ENCODE data around the gene BCO2.
A peak's percentile ranks its signal among the peaks of the same experiment; 100 is the strongest.

BCO2 gene, protein sequence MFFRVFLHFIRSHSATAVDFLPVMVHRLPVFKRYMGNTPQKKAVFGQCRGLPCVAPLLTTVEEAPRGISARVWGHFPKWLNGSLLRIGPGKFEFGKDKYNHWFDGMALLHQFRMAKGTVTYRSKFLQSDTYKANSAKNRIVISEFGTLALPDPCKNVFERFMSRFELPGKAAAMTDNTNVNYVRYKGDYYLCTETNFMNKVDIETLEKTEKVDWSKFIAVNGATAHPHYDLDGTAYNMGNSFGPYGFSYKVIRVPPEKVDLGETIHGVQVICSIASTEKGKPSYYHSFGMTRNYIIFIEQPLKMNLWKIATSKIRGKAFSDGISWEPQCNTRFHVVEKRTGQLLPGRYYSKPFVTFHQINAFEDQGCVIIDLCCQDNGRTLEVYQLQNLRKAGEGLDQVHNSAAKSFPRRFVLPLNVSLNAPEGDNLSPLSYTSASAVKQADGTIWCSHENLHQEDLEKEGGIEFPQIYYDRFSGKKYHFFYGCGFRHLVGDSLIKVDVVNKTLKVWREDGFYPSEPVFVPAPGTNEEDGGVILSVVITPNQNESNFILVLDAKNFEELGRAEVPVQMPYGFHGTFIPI

DNA sequence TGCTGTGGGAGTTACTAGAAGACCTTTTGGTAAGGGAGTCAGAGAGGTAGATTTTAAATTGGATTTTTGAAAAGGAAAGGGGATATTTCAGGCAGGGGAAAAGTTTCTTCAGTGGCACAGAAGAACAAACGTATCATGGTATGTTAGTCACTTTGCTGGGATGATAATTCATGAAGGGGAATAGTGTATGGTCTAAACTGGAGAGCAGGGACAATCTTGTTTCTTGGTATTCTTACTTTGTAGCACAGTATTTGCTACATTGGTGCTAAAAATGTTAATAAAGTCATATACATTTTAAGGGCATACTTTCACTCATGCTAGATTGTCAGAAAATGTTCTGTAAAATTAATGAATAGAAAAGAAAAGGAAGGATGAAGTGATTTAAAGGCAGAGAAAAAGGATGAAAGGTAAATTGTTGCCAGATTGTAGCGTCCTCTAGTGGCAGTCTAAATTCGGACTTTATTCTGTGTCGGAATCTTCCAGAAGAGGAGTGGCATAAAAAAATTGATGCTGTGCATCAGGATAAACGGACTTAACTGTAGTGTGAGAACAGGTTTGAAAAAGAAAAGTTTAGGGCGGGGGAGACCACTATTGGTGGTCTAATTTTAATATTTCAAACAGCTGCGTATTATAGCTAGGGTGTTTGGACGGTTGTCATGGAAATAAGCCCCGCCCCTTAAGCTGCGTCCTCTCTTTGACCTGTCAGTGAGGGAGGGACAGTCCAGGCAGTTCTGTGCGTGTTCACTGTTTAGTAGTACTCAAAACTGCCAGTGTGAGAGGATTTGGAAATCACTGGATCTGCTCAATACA lies at the start of gene BCO2:
Gene BCO2, plus strand, starts transcription at position 724 of the 810 bp plus-strand sequence. CDS start 90 bp downstream, outside the sequence.
- Mint-ChIP-seq H3K36me3 (ENCODE audit: low read depth) (no peaks in the 10 kb centered on the region), H3K9me3 (no peaks in the 10 kb centered on the region)

DNA sequence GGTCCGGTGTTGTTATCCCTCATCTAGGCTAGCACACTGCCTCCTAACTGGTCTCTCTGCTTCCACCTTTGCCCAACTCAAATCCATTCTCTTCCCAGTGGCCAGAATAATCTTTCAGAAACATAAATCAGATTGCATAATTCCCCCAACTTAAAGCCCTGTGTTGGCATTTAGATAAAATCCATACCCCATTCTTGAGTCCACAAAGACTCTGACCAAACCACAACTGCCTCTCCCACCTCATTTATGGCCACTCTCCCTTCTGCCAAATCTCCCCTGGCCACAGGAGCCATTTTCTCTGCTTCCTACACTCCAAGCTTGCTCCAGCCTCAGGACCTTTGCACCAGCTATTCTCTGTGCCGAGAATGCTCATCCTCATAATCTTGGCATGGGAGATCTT lies 48.3 kb upstream of the BCO2 start:
- Mint-ChIP-seq H3K4me1 (peaks cover 3% of the 10 kb centered on the region), H3K36me3 (ENCODE audit: low read depth) (no peaks in the 10 kb centered on the region), H3K27ac (no peak overlapping the region), H3K4me3 (no peak overlapping the region), H3K27me3 (no peaks in the 10 kb centered on the region), H3K9me3 (no peaks in the 10 kb centered on the region)
- DNase-seq (no peak), ATAC-seq (no peak)

More for the DNA sequence above, at the start of gene BCO2:
- peaks cover 23% of the 10 kb centered on the region for H3K4me1 Mint-ChIP-seq
- peak within 1 kb of the TSS; percentile 50 for H3K4me3 Mint-ChIP-seq
- DNase-seq (peak; percentile 57), ATAC-seq (peak; percentile 80)
- peaks cover 29% of the 10 kb centered on the region for H3K27me3 Mint-ChIP-seq
- H3K27ac Mint-ChIP-seq: no peak within 1 kb of the TSS

DNA sequence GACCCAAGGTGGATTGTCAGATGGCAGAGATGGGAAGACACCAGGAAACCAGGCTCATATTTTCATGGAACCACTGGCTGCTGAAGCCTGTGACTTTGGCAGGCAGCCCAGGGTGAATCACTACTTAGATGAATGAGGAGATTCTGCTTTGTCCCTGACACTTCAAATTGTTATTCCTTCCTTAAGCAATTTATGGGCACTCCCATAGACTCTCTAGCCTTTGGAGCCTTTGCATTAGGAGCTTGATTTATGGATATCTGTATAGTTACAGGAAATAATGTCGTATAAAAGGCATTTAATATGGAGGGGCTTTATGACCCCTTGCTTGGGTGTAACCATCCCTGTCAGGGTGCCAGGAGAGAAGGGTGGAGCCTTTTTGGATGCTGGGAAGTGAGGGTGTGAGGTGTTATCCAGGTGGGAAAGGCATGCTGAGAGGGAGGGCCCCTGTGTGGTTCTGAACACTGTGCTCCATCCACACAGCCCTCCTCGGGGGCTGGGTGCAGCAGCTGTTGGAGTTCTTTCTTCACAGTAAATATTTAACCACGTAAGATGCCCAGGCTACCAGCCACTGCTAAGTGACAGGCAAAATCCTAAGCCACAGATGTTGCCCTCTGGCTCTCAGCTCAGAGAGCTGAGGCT lies 46.7 kb upstream of the BCO2 start:
- Mint-ChIP-seq H3K9me3 (no peaks in the 10 kb centered on the region), H3K27ac (no peak overlapping the region), H3K4me1 (peaks cover 2% of the 10 kb centered on the region), H3K27me3 (no peaks in the 10 kb centered on the region), H3K36me3 (ENCODE audit: low read depth) (no peaks in the 10 kb centered on the region), H3K4me3 (no peak overlapping the region)
- no peak for DNase-seq
- no peak for ATAC-seq

DNA sequence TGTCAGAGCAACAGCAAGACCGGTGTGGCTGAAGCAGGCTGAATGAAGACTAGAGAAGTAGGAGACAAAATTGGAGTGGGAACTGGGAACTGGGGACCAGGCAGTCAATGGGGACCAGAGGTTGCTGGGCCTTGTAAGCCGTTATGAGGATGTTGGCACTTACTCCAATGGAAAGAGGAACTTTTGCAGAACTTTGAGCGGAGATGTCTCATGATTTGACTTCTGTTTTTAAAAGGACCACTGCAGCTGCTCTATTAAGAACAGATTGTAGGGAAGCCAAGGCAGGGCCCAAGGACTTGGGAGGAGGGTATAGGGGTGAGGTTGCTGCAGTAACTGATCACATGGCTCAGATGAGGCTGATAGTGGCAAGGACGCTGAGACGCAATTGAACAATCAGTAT lies 45.7 kb upstream of the BCO2 start:
- H3K27ac Mint-ChIP-seq: no peak overlapping the region
- ATAC-seq (no peak), DNase-seq (no peak)

DNA sequence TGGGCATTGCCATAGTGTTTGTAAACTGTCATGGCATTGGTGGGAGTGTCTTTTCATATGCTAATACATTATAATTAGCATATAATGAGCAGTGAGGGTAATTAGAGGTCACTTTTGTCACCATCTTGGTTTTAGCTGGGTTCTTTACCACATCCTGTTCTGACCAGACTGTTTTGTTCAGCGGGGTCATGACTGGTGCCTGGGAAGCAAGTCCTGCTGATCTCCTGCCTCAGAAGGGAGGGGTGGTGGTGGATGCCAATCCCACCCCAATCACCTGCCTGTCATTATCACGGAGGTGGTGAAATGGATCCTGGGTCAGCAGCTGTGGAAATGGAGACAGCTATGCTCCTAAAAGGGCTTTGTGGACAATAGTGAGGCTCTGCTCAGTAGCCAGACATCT lies 42.6 kb upstream of the BCO2 start:
- Mint-ChIP-seq H3K9me3 (no peaks in the 10 kb centered on the region), H3K36me3 (ENCODE audit: low read depth) (peaks cover 1% of the 10 kb centered on the region), H3K27me3 (no peaks in the 10 kb centered on the region), H3K4me1 (peaks cover 2% of the 10 kb centered on the region), H3K4me3 (no peak overlapping the region), H3K27ac (no peak overlapping the region)
- DNase-seq (no peak), ATAC-seq (no peak)

More for the DNA sequence above, 45.7 kb upstream of the BCO2 start:
- no peak overlapping the region for H3K4me3 Mint-ChIP-seq
- peaks cover 1% of the 10 kb centered on the region for H3K36me3 Mint-ChIP-seq (ENCODE audit: low read depth)
- no peaks in the 10 kb centered on the region for H3K9me3 Mint-ChIP-seq
- peaks cover 2% of the 10 kb centered on the region for H3K4me1 Mint-ChIP-seq
- no peaks in the 10 kb centered on the region for H3K27me3 Mint-ChIP-seq

DNA sequence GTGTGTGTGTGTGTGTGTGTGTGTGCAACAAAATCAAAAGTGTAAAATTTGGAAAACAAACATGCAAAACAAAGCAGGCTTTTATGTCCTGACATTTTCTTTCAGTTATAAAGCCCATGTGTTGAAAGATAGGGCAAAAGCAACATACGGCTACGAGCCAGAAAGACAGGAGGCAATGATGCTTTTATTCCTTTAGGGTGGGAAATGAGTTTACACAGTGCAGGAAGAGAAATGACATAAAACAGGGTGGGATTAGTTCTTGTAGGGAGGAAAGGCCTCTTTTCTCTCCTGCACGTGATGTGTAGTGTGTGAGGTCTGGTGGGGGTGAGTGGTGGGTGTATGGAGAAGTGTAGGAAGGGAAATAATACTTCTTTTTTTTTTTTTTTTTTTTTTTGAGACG lies 40.8 kb upstream of the BCO2 start:
- H3K27ac Mint-ChIP-seq: no peak overlapping the region
- H3K27me3 Mint-ChIP-seq: no peaks in the 10 kb centered on the region
- H3K36me3 Mint-ChIP-seq (ENCODE audit: low read depth): peaks cover 1% of the 10 kb centered on the region
- ATAC-seq (no peak), DNase-seq (no peak)
- H3K4me3 Mint-ChIP-seq: no peak overlapping the region
- peaks cover 2% of the 10 kb centered on the region for H3K4me1 Mint-ChIP-seq
- no peaks in the 10 kb centered on the region for H3K9me3 Mint-ChIP-seq

DNA sequence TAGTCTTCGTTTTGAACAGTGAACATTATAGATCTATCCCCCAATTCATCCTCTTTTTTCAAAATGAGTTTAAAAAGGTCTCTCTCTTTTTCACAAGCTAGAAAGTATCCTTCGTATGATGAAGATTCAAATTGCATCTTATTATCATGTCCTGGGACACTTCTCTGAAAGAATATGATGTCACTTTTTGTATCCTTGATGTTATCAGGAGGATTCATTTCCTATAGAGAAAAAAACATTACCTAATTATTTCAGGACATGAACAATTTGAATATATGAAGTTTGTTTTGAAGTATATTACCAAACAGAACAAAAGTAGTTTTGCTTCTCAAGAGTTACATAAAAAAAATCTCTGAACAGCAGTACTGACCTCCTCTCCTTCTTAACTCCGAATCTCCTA lies 31.7 kb upstream of the BCO2 start:
- Mint-ChIP-seq H3K27ac (no peak overlapping the region), H3K36me3 (ENCODE audit: low read depth) (peaks cover 6% of the 10 kb centered on the region), H3K4me3 (no peak overlapping the region), H3K27me3 (no peaks in the 10 kb centered on the region), H3K9me3 (peaks cover 12% of the 10 kb centered on the region), H3K4me1 (no peaks in the 10 kb centered on the region)
- ATAC-seq (no peak), DNase-seq (no peak)

DNA sequence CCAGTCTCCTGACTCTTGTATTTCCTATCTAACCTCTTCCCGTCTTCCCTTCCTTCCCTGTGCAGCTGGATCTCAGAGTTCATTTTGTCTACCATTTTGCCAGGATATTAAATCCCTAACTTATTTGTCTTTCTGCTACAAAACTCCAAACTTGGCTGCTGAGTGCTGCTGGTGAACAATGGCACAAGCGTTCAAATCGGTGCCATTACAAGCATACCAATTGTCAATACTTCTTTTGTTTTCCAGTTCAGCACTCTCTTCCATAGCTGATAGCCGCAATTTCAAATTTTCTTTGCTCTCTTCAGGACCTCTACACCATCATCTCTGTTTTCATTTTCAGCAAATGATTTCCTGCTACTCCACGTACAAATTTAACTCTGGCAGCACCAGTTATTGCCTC lies 24.8 kb upstream of the BCO2 start:
- no peak overlapping the region for H3K27ac Mint-ChIP-seq
- no peak for ATAC-seq
- H3K9me3 Mint-ChIP-seq: no peaks in the 10 kb centered on the region
- no peaks in the 10 kb centered on the region for H3K4me1 Mint-ChIP-seq
- H3K27me3 Mint-ChIP-seq: peaks cover 4% of the 10 kb centered on the region
- no peaks in the 10 kb centered on the region for H3K36me3 Mint-ChIP-seq (ENCODE audit: low read depth)
- DNase-seq: no peak
- no peak overlapping the region for H3K4me3 Mint-ChIP-seq

DNA sequence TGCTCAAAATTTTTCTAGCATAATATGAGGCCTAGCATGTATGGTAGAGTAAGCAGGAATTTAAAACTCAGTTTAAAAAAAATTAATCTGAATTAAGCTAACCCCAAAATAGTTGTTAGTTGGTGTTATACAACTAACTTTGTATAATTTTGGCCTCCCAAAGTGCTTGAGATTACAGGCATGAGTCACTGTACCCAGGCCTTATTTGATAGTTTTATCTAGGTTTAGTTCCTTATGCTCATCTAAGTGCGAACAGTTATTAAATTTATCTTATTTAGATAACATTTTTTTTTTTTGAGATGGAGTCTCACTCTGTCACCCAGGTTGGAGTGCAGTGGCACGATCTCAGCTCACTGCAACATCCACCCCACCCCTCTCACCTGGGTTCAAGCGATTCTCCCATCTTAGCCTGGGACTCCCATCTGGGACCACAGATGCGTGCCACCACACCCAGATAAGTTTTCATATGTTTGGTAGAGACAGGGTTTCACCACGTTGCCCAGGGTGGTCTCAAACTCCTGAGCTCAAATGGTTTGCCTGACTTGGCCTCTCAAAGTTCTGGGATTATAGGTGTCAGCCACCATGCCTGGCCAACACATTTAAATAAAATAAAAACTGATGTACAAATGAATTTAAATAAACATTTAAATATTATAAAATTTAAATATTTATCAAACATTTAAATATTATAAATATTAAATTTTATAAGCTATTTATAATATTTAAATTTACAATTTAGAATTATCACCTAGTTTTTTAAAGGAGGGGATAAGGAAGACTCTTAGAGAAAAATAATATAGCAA lies 19.0 kb upstream of the BCO2 start:
- no peak for ATAC-seq
- no peaks in the 10 kb centered on the region for H3K36me3 Mint-ChIP-seq (ENCODE audit: low read depth)
- peaks cover 4% of the 10 kb centered on the region for H3K27me3 Mint-ChIP-seq
- no peaks in the 10 kb centered on the region for H3K9me3 Mint-ChIP-seq
- no peak overlapping the region for H3K4me3 Mint-ChIP-seq
- H3K27ac Mint-ChIP-seq: no peak overlapping the region
- peaks cover 5% of the 10 kb centered on the region for H3K4me1 Mint-ChIP-seq
- no peak for DNase-seq

DNA sequence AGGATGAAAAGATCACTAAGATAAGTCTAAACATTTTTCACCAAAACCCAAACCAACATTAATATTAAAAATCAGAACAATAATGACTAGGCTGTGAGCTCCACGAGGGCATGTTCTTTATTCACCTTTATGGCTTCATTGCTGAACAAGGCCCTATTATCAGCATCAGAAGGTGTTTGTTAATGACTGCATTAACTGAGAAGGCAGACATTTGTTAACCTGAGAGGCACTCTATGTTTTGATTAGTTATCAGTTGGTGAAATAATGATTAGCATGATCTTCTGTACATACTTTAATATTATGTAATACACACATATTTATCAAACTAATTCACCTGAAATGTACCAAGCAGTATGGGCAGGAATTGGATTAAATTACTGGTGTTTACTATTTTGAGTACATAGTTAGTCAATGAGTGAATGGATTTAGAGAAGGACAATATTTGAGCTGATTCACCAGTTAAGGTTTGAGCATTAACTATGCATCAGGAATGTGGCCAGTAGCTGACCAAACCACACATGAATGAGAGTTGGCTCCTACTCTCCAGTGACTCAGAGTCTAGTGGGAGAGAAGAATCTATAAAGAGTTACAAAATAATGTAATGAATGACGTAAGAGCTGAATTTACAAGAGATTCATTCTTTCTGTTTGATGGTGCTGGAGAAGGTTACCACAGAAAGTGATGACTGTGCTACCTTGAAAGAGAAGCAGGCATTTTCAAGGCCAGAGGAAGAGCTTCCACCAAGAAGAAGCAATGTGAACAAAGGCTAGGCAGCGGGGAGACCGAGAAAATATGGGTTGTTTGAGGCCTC lies 18.2 kb upstream of the BCO2 start:
- Mint-ChIP-seq H3K27ac (no peak overlapping the region), H3K9me3 (no peaks in the 10 kb centered on the region), H3K4me3 (no peak overlapping the region), H3K27me3 (peaks cover 7% of the 10 kb centered on the region), H3K4me1 (peaks cover 5% of the 10 kb centered on the region), H3K36me3 (ENCODE audit: low read depth) (no peaks in the 10 kb centered on the region)
- ATAC-seq: peak; percentile 84
- DNase-seq: no peak

DNA sequence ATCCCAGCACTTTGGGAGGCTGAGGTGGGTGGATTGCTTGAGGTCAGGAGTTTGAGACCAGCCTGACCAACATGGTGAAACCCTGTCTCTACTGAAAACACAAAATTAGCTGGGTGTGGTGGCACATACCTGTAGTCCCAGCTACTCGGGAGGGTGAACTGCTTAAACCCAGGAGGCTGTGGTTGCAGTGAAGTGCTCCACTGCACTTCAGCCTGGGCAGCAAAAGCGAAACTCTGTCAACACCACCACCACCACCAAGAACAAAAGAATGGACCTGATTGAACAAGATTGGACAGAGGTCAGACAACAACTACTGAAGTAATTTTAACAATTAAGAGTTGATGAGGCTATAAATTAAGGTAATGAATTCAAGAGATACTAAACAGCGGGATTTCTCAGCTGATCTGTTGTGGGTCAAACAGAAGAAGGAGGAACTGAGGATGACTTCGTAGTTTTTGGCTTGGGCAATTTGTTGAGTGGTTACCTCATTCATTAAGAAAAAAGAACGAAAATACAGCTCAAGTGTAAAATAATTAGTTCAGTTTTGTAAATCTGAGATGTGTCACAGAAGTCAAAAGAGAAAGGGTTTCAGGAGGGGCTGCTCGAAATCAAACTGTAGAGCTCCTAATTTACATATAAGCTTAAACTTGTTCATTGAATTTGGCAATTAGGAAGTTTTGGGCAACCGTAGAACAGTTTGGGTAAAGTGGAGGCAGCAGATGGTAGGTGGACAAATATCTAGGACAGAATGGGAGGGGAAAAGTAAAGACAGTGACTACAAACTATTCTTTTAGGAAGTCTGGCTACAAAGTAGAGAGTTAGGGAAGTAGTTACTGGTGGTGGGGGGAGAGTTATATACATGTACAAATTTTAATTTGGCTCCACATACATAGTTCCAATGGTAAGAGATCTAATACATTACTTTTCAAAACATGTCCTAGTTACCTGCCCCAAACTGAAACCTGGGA lies 15.9 kb upstream of the BCO2 start:
- no peak overlapping the region for H3K4me3 Mint-ChIP-seq
- H3K9me3 Mint-ChIP-seq: no peaks in the 10 kb centered on the region
- H3K27me3 Mint-ChIP-seq: peaks cover 22% of the 10 kb centered on the region
- H3K27ac Mint-ChIP-seq: no peak overlapping the region
- DNase-seq: no peak
- ATAC-seq: no peak
- peaks cover 3% of the 10 kb centered on the region for H3K36me3 Mint-ChIP-seq (ENCODE audit: low read depth)
- peaks cover 9% of the 10 kb centered on the region for H3K4me1 Mint-ChIP-seq

DNA sequence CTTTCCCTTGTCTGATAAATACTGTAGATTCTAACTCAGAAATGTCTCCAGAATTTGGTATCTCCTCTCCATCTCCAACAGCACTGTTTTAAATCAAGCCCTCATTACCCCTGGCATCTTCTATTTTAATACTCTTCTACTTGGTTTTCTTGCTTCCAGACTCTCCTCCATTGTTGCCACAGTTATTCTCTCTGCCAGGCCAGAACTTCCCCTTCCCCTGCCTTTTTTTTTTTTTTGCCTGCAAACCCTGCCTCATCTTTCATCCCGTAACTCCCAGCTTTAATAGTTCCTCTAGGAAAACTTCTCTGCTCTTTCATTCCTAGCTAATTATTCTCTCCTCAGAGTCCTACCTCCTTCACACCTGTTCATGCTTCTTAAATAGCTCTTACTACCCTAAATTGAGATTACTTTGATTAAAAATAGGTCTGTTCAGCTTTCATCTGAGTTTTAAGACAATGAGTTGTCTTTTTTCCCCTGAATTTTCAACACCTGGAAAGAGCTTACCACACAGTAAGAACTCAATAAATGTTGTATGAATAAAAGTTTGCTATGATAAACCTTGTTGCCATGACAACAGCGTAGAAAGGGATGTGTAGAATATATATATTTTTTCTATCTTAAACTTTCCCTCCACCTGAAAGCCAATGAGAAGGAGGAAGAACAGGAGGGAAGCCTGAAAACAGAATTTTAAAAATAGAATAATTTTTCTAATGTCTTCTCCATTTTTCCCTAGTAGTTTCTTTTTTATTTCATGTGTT lies 15.0 kb upstream of the BCO2 start:
- Mint-ChIP-seq H3K4me1 (peaks cover 9% of the 10 kb centered on the region), H3K9me3 (no peaks in the 10 kb centered on the region), H3K27me3 (peaks cover 26% of the 10 kb centered on the region), H3K4me3 (no peak overlapping the region), H3K27ac (no peak overlapping the region), H3K36me3 (ENCODE audit: low read depth) (peaks cover 3% of the 10 kb centered on the region)
- DNase-seq: no peak
- no peak for ATAC-seq

Data from activated naive CD8-positive, alpha-beta T cell treated with anti-CD3 and anti-CD28 coated beads, Interleukin-2, amount 50 U/mL, for 24 hours (primary cell).